ENCODE measurements around the gene AFF2.

DNA sequence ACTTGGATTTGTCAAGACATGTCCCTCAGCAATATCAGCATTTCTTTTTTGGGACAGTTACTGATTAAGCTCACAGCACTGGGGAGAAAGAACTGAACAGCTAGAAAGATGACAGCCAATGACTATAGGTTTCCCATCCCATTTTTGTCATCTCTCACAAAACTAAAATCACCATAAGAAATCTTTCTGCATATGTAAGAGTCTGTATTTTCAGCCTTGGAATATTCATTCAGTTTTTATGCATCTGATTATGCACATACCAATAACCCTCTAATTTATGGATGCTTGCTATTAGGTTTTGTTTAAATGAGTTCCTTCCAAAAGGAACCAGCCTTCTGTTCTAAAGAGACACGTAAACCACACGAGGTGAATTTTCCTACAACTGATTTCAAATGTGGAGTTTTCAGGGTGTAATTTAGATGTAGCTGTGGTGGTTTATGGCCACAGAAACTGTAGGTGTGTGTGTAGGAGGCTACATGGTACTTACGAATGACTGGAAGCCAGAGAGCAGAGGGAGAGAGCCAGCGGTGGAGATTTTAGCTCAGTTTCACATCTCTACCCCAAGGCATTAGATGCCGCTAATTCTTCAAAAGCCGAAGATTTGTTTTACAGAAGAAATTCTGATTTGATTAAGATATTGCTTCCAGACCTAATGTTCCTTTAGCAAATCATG lies 55.3 kb downstream of the AFF2 start:
- TF ChIP-seq CTCF (IDR thresholded peaks at IDR 0.05) = no peak
- no peak for TF ChIP-seq JUND (IDR thresholded peaks at IDR 0.05)
- no peak for TF ChIP-seq RCOR1 (IDR thresholded peaks at IDR 0.05; ENCODE audit: low read length)
- TF ChIP-seq GABPA (IDR thresholded peaks at IDR 0.05; ENCODE audit: low read depth) = no peak
- TF ChIP-seq NRF1 (IDR thresholded peaks at IDR 0.05; ENCODE audit: low read depth, low read length) = no peak
- no peak for TF ChIP-seq POLR2AphosphoS5 (IDR thresholded peaks at IDR 0.05; ENCODE audit: low read depth, low read length)
- TF ChIP-seq NFIC (IDR thresholded peaks at IDR 0.05; ENCODE audit: borderline replicate concordance) = no peak
- no peak for TF ChIP-seq REST (IDR thresholded peaks at IDR 0.05; ENCODE audit: low read depth, low read length)
- no peak for TF ChIP-seq RAD21 (IDR thresholded peaks at IDR 0.05; ENCODE audit: low read length)
- no peak for TF ChIP-seq FOXM1 (IDR thresholded peaks at IDR 0.05; ENCODE audit: low read depth)

Measured in SK-N-SH (cell line).